A673 (cell line): Measurements from ENCODE around the gene GNAI2. TPM values are rescaled to one million over a fixed set of nuclear protein-coding genes. Genes with fewer than 3 reads are reported as not detected.
A peak's percentile ranks its signal among the peaks of the same experiment; 100 is the strongest.

Experiments
- Bru-seq: library from RNA; stranded (reverse); fragments of 400-500 nt; gene quantifications from one replicate; lab custom pipeline; 2021; lab: Mats Ljungman, UMichigan
- BruChase-seq, 2 experiments: library from RNA; stranded (reverse); fragments of 400-500 nt; gene quantifications; one replicate each; lab custom pipeline; 2021; lab: Mats Ljungman, UMichigan
- BruUV-seq: library from RNA; stranded (reverse); fragments of 400-500 nt; replicated peaks from 2 replicates; lab custom pipeline; 2021; lab: Mats Ljungman, UMichigan
- CTCF ChIA-PET: fragments of 300-600 bp; sonication (Branson Sonifier 250); formaldehyde crosslinking; loops from one replicate; lab custom pipeline; 2022; ENCODE audit warnings: antibody characterized with exemption; lab: Charles Lee
- POLR2A ChIA-PET: fragments of 300-600 bp; sonication (Branson Sonifier 250); formaldehyde crosslinking; loops from one replicate; lab custom pipeline; 2022; ENCODE audit warnings: antibody characterized with exemption; ENCODE audit not compliant: low non-redundant PET; lab: Charles Lee
- DNase-seq: peaks from one replicate; pipeline ENCODE4 v3.0.0-alpha.2; 2015; ENCODE audit warnings: low spot score
- H3K27ac ChIP-seq: fragments of 200-600 bp; sonication (generic); 2 replicates; pipeline ENCODE4 v1.5.1; 2016; ENCODE audit warnings: mixed run types, low read depth, mild to moderate bottlenecking, mixed read lengths, antibody characterized with exemption, low read length; ENCODE audit not compliant: poor library complexity, severe bottlenecking
- H3K27me3 ChIP-seq: fragments of 200-600 bp; sonication (generic); replicated peaks from 2 replicates; pipeline ENCODE4 v1.6.1; 2017; ENCODE audit warnings: mixed run types, low read depth, mild to moderate bottlenecking, mixed read lengths, antibody characterized with exemption, low read length; ENCODE audit not compliant: insufficient read depth, poor library complexity
- H3K36me3 ChIP-seq: fragments of 200-600 bp; sonication (generic); 2 replicates; pipeline ENCODE4 v1.6.1; 2016; ENCODE audit warnings: mixed run types, mild to moderate bottlenecking, mixed read lengths, antibody characterized with exemption, low read length; ENCODE audit not compliant: insufficient read depth, poor library complexity, severe bottlenecking
- H3K4me1 ChIP-seq: fragments of 200-600 bp; sonication (generic); 2 replicates; pipeline ENCODE4 v1.6.1; 2017; ENCODE audit warnings: mixed run types, mild to moderate bottlenecking, mixed read lengths, antibody characterized with exemption, low read length; ENCODE audit not compliant: insufficient read depth, poor library complexity, severe bottlenecking
- H3K4me3 ChIP-seq: fragments of 200-600 bp; sonication (generic); 2 replicates; pipeline ENCODE4 v1.5.1; 2016; ENCODE audit warnings: low read depth, mixed run types, mild to moderate bottlenecking, mixed read lengths, low read length; ENCODE audit not compliant: poor library complexity, severe bottlenecking
- H3K9me3 ChIP-seq: fragments of 200-600 bp; sonication (generic); 2 replicates; pipeline ENCODE4 v1.6.1; 2016; ENCODE audit warnings: mixed run types, low read depth, mild to moderate bottlenecking, mixed read lengths, antibody characterized with exemption, low read length; ENCODE audit not compliant: poor library complexity, severe bottlenecking
- CTCF ChIP-seq: fragments of 300-800, 200-600 bp; sonication (generic); conservative IDR thresholded peaks from 2 replicates; pipeline ENCODE4 v1.5.1; 2017; ENCODE audit warnings: low read depth, mild to moderate bottlenecking, antibody characterized with exemption, low read length, moderate library complexity, mixed read lengths
- EZH2 ChIP-seq: fragments of 200-600 bp; sonication (generic); IDR thresholded peaks from 2 replicates; pipeline ENCODE4 v1.6.1; 2017; ENCODE audit warnings: borderline replicate concordance, low read depth, mild to moderate bottlenecking, mixed read lengths, antibody characterized with exemption, low read length; ENCODE audit not compliant: poor library complexity, severe bottlenecking
- intact Hi-C: fragments of 100-400 bp; cut with micrococcal nuclease; formaldehyde crosslinking; loops from one replicate; pipeline ENCODE4 v1.10.0; 2022; ENCODE audit not compliant: unreplicated experiment
- long read RNA-seq: library from polyadenylated mRNA; stranded (forward); transcript quantifications from one replicate; pipeline ENCODE4 v2.0.0, GENCODE V29; 2022
- total RNA-seq: library from RNA; stranded (reverse); gene quantifications from 2 replicates; pipeline ENCODE4 v1.2.3, GENCODE V29; 2021

GNAI2 gene
- total RNA-seq (115 and 124 TPM in 2 replicates), Bru-seq, nascent RNA (percentile 58 among the genes with signal in this experiment), BruChase-seq, experiment 1, labeled RNA remaining after a 2-hour chase (percentile 66 among the genes with signal in this experiment), BruChase-seq, experiment 2, labeled RNA remaining after a 6-hour chase (percentile 81 among the genes with signal in this experiment)
- long read RNA-seq, transcript GNAI2-203 (9 exons, 2,407 nt): minor isoform, 9 of 193 reads
- long read RNA-seq, transcript GNAI2-202 (9 exons, 2,464 nt): major isoform, 154 of 193 reads
- long read RNA-seq, partial matches to known transcripts: 11 of 193 reads
- long read RNA-seq, other reads (novel, unspliced or antisense): 14 of 193 reads

- H3K27ac ChIP-seq: peak within 1 kb of the TSS; percentile 77
- ChIA-PET CTCF (interaction anchor here (0.6 to 1.3 kb wide), 3 partner anchors 10 to 41 kb away, joined by 3 to 5 read pairs (median 4); no protein-coding TSS in a partner anchor), POLR2A (no interaction called here)
- peak within 1 kb of the TSS; percentile 76 for H3K4me3 ChIP-seq
- BruUV-seq: no TSS peak
- H3K27me3 ChIP-seq: no peaks in the 10 kb centered on the region
- DNase-seq: peak; percentile 95
- no peaks in the 10 kb centered on the region for H3K9me3 ChIP-seq
- TF ChIP-seq CTCF: no peak
- TF ChIP-seq EZH2: no peak
- peaks cover 5% of the 10 kb centered on the region for H3K4me1 ChIP-seq
- H3K36me3 ChIP-seq: no peaks in the 10 kb centered on the region
- intact Hi-C loops: no loop called here
Measured at GRCh38 chr3:50235716-50236483, at the start of gene GNAI2. Gene GNAI2 (plus strand): TSS chr3:50236204. CDS start chr3:50236336, 132 bp downstream.

- no peak for DNase-seq
- Histone ChIP-seq H3K4me3 (no peak overlapping the region), H3K36me3 (no peaks in the 10 kb centered on the region), H3K9me3 (no peaks in the 10 kb centered on the region), H3K4me1 (no peaks in the 10 kb centered on the region), H3K27me3 (no peaks in the 10 kb centered on the region), H3K27ac (no peak overlapping the region)
- intact Hi-C loops: no loop called here
- BruUV-seq: no TSS peak
- TF ChIP-seq EZH2: no peak
- no peak for TF ChIP-seq CTCF
- POLR2A ChIA-PET: no interaction called here
- CTCF ChIA-PET: interaction anchor here (0.7 kb wide), 1 partner anchor 64 kb away, joined by 3 read pairs; no protein-coding TSS in a partner anchor
Measured at GRCh38 chr3:50187750-50188149, 48.3 kb upstream of the GNAI2 start.

GRCh38 chr3:50189274-50189673, 46.7 kb upstream of the GNAI2 start:
- H3K9me3 ChIP-seq: no peaks in the 10 kb centered on the region
- no peak overlapping the region for H3K27ac ChIP-seq
- no TSS peak for BruUV-seq
- CTCF ChIA-PET: interaction anchor here (0.6 kb wide), 1 partner anchor 21 kb away, joined by 3 read pairs; no protein-coding TSS in a partner anchor
- POLR2A ChIA-PET: no interaction called here
- peak; percentile 77 for DNase-seq
- no peaks in the 10 kb centered on the region for H3K4me1 ChIP-seq
- TF ChIP-seq CTCF (peak; percentile 70), EZH2 (no peak)
- no peak overlapping the region for H3K4me3 ChIP-seq
- H3K27me3 ChIP-seq: peaks cover 14% of the 10 kb centered on the region
- intact Hi-C loops: loop anchor here (1.0 kb wide), 1 partner anchor 68 kb away; no protein-coding TSS in a partner anchor
- H3K36me3 ChIP-seq: no peaks in the 10 kb centered on the region
